Right renal cortex interstitium (tissue), 3 donors: Measurements from ENCODE around the gene MTO1. TPM values are rescaled to one million over a fixed set of nuclear protein-coding genes. Genes with fewer than 3 reads are reported as not detected.
"Not testable (repeated sequence)": the region's sequence is repeated elsewhere in the genome, so short reads cannot be mapped to it uniquely, and the experiment has no call there.

Experiments
- DNase-seq, 3 donors: peaks; one replicate each; pipeline ENCODE4 v3.0.0-alpha.2; 2013; ENCODE audit warnings: low read depth in 3 of 3, low spot score in 2 of 3
- polyA plus RNA-seq, 3 donors: library from polyadenylated mRNA; unstranded; fragments of 120-200 nt; gene quantifications; one replicate each; pipeline ENCODE4 v1.2.1, GENCODE V29; 2013; ENCODE audit not compliant: insufficient read length in 3 of 3

MTO1 gene
- polyA plus RNA-seq, 3 donors = 28.9 to 36.2 (median 31.6) TPM

DNA sequence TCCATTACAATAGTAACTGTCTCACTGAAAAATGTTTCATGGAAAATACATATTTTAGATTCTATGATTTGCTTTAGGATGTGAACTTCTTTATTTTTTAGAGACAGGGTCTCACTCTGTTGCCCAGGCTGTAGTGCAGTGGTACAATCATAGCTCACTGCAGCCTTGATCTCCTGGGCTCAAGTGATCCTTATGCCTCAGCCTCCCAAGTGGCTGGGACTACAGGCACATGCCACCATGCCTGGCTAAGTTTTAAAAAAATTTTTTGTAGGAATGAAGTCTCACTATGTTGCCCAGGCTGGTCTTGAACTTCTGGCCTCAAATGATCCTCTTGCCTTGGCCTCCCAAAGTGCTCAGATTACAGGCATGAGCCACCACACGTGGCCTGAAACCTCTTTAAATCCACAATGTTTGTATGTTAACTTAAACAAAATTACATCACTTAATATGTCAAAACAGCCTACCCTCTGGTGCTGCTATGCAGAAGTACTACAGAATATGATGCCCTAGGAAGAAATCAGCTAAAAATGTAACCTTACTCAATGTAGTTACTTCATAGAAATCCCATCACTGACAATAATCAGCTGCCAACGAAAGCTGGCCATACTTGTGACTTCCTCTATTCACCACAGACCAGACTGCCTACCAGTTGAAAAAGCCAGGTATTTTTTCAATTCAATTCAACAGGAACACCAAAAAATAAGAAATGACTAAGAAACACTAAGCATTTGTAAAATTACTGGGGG lies 41.7 kb downstream of the MTO1 start:
- no peak for DNase-seq

DNA sequence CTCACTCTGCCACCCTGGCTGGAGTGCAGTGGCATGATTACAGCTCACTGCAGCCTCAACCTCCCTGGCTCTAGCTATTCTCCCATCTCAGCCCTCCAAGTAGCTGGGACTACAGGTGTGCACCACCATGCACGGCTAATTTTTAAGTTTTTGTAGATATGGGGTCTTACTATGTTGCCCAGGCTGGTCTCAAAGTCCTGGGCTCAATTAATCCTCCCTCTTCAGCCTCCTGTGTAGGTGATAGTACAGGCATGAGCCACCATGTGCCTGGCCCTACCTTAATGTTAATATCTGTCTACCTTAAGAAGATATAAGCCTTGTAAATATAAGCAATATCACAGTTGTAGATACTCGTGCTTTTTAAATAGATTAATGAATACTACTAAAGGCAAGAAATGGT lies 42.6 kb downstream of the MTO1 start:
- DNase-seq = no peak

DNA sequence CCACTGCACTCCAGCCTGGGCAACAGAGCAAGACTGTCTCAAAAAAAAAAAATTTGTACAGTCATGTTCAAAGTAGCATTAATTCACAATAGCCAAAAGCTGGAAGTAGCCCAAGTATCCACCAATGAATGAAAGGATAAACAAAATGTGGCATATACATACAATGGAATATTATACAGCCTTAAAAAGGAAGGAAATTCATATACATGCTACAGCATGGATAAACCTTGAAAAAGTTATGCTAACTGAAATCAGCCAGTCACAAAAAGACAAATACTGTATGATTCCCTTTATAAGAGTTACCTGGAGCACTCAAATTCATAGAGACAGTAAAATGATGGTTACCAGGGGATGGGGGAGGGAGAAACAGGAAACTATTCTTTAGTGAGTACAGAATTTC lies 43.6 kb downstream of the MTO1 start:
- DNase-seq = no peak

DNA sequence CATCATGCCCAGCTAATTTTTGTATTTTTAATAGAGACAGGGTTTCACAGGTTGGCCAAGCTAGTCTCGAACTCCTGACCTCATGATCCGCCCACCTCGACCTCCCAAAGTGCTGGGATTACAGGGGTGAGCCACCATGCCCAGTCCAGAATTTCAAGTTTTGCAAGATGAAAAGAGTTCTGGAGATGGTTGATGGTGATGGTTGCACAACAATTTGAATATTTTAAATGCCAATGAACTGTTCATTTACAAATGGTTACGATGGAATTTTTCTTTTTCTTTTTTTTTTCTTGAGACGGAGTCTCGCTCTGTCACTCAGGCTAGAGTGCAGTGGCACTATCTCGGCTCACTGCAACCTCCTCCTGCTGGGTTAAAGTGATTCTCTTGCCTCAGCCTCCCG lies 44.2 kb downstream of the MTO1 start:
- not testable (repeated sequence) for DNase-seq

DNA sequence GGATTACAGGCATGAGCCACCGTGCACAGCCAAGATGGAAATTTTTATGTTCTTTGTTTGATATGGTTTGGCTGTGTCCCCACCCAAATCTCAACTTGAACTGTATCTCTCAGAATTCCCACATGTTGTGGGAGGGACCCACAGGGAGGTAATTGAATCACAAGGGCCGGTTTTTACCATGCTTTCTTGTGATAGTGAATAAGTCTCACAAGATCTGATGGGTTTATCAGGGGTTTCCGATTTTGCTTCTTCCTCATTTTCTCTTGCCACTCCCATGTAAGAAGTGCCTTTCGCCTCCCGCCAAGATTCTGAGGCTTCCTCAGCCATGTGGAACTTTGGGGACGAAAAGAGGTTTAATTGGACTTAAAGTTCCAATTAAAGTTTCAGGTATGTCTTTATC lies 44.7 kb downstream of the MTO1 start:
- no peak for DNase-seq

DNA sequence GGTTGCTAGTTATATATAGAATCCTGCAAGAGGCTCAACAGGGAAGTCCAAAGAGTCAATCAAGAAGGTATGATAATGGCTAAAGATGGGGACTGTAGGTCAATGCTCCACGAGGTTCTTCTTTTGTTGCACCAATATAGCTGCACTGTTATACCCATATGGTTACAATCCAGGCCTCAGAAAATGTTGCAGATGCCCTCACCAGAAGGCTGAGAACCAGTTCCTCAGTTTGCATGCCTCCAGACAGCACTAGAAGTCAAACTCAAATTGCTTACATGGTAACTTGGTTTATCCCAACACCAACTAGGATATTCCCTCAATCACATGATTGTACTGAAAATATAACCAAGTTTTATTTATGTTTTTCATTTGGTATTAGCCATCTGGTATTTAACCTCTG lies 47.2 kb downstream of the MTO1 start:
- DNase-seq = no peak

DNA sequence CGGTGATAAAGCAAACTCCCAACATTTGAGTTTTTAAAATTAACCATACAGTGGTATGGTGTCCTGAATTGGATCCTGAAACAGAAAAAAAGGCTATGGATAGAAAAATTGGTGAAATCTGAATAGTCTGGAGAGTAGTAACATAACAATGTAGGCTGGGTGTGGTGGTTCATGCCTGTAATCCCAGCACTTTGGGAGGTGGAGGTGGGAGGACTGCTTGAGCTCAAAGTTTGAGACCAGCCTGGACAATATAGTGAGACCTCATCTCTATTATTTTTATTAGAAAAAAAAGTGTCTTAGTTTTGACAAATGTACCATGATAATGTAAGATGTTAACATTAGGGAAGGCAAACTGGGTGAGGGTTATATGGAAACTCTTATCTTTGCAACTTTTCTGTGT lies 48.3 kb downstream of the MTO1 start:
- no peak for DNase-seq

DNA sequence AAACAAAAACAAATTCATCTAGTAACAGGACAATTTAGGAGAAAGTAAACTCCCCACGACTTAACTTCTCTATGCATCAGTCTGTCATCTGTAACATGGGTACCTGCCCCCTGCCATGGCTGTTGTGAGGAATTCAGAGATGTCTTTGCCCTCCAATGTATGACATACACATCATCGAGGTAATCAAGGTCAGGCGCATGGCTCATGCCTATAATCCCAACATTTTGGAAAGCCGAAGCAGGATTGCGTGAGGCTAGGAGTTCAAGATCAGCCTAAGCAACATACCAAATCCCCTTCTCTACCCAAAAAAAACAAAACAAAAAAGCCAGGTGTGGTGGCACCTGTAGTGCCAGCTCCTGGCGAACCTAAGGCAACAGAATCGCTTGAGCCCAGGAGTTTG lies 50.3 kb downstream of the MTO1 start:
- no peak for DNase-seq

DNA sequence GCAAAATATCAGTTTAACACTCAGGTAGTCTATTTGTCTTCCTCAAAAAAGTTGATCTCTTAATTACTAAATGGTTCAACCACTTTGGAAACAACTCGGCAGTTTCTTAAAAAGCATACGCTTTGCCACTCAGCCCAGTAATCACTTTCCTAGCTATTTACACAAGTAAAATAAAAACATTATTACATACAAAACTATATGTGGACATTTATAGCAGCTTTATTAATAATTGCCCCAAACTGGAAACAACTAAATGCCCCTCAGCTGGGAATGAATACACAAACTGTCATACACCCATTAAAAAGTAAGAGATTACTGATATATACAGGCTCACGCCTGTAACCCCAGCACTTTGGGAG lies 51.9 kb downstream of the MTO1 start:
- no peak for DNase-seq

DNA sequence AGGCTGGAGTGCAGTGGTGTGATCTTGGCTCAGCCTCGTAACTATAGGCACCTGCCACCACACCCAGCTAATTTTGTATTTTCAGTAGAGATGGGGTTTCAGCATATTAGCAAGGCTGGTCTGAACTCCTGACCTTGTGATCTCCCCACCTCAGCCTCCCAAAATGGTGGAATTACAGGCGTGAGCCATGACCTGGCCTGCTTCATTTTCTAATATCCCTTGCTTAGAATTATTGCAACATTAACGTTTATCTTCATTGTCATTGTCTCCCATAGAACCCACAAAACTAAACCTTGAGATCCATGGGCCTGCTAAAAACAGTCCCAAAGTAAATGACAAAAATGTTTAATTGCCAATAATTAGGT lies 53.2 kb downstream of the MTO1 start:
- DNase-seq = no peak

DNA sequence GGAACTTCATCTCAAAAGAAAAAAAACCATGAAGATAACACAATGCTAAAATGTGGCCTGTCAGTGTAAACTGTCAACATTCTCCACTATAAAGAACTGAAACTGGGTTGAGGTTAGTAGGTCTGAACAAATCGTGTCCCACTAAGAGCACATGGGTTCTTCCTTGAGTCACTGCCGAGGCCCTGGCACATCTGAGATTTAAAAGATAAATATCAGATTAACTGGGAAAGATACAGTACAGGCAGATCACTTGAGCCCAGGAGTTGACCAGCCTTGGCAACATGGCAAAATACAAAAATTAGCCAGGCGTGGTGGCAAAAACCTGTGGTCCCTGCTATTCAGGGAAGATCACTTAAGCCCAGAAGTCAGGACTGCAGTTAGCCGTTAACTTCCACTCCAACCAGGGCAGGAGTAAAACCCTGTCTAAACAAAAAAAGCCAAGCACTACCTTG lies 53.7 kb downstream of the MTO1 start:
- DNase-seq = no peak

DNA sequence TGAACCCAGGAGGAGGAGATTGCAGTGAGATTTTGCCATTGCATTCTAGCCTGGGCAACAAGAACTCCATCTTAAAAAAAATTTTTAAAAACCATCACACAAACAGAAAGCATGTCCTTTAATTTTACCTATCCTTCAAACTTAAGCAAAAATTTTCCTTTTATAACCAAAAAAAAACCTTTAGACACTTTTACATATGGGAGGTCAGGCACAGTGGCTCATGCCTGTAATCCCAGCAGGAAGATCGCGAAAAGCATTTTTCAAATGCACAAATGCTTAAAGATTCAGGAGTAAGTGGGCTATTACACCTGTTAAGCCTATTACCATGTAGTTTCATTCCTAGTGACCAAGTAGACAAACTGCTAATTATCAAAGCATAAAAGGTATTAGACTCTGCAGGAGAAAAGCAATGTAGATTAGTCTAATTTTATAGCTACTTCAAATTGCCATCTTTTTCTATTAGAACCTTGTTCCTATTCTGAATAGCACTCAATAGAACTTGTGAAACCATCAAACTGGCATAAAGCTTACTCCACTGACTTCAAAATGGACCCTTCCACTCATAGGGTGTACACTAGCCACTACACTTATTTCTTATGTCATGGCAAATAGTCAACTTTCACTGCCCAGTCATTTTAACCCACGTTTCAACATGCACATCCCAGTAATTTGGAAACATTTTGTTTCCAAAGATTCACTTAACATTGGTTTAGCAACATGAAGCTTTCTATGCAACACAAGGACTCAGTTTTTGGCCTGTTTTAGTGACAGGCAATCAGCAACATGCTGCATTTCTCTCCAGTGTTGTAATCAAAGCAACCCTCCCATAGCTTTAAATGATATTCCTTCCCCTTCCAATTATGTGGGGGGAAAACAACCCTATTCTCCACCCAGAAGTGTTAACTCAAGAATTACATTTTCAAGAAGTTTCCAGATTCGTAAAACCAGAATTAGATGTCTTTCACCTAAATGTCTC lies 55.3 kb downstream of the MTO1 start:
- no peak for DNase-seq

DNA sequence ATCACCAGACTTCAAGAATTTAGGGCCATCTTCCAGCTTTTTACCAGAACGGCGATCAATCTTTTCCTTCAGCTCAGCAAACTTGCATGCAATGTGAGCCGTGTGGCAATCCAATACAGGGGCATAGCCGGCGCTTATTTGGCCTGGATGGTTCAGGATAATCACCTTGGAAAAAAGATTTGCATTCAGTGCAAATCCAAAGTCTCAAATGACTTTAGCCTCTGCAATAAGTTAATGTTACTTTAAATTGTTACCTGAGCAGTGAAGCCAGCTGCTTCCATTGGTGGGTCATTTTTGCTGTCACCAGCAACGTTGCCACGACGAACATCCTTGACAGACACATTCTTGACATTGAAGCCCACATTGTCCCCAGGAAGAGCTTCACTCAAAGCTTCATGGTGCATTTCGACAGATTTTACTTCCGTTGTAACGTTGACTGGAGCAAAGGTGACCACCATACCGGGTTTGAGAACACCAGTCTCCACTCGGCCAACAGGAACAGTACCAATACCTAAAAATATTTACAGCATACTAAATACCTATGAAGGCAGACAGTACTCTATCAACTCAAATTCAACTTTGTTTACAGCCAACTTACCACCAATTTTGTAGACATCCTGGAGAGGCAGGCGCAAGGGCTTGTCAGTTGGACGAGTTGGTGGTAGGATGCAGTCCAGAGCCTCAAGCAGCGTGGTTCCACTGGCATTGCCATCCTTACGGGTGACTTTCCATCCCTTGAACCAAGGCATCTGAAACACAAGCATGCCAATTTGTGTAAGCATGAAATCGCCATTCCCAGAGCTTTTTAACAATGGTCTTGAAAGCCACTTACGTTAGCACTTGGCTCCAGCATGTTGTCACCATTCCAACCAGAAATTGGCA lies 56.8 kb downstream of the MTO1 start:
- DNase-seq = not testable (repeated sequence)

DNA sequence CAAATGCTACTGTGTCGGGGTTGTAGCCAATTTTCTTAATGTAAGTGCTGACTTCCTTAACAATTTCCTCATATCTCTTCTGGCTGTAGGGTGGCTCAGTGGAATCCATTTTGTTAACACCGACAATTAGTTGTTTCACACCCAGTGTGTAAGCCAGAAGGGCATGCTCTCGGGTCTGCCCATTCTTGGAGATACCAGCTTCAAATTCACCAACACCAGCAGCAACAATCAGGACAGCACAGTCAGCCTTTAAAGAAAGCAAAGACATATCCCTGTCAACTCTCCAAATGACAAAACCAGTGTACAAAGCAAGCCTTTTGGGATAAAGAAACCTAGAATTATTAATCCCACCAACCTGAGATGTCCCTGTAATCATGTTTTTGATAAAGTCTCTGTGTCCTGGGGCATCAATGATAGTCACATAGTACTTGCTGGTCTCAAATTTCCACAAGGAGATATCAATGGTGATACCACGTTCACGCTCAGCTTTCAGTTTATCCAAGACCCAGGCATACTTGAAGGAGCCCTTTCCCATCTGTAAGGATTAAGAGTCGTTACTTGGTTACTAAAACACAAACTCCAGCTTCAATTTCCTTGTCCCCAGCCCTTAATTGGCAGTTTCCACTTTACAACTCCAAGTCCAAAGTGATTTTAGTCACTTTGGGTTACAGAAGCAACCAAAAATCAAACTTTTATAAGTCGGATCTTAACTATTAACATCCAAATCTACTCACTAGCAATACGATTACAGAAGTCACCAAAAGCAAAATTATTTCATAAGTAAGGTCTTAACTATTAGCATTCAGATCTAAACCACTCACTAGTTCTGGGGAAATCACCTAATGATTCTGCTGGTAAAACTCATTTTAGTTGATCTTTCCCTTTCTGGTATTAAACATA lies 57.7 kb downstream of the MTO1 start:
- DNase-seq = not testable (repeated sequence)

DNA sequence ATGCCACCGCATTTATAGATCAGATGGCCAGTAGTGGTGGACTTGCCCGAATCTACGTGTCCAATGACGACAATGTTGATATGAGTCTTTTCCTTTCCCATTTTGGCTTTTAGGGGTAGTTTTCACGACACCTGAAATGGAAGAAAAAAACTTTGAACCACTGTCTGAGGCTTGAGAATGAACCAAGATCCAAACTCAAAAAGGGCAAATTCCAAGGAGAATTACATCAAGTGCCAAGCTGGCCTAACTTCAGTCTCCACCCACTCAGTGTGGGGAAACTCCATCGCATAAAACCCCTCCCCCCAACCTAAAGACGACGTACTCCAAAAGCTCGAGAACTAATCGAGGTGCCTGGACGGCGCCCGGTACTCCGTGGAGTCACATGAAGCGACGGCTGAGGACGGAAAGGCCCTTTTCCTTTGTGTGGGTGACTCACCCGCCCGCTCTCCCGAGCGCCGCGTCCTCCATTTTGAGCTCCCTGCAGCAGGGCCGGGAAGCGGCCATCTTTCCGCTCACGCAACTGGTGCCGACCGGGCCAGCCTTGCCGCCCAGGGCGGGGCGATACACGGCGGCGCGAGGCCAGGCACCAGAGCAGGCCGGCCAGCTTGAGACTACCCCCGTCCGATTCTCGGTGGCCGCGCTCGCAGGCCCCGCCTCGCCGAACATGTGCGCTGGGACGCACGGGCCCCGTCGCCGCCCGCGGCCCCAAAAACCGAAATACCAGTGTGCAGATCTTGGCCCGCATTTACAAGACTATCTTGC lies 58.6 kb downstream of the MTO1 start:
- no peak for DNase-seq

DNA sequence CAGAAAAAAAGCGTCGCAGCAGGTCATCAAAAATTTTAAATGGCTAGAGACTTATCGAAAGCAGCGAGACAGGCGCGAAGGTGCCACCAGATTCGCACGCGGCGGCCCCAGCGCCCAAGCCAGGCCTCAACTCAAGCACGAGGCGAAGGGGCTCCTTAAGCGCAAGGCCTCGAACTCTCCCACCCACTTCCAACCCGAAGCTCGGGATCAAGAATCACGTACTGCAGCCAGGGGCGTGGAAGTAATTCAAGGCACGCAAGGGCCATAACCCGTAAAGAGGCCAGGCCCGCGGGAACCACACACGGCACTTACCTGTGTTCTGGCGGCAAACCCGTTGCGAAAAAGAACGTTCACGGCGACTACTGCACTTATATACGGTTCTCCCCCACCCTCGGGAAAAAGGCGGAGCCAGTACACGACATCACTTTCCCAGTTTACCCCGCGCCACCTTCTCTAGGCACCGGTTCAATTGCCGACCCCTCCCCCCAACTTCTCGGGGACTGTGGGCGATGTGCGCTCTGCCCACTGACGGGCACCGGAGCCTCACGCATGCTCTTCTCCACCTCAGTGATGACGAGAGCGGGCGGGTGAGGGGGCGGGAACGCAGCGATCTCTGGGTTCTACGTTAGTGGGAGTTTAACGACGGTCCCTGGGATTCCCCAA lies 59.3 kb downstream of the MTO1 start, which contains the start of gene EEF1A1:
Gene EEF1A1, minus strand, starts transcription at position 345 of the 663 bp plus-strand sequence. CDS start 1,006 bp downstream, outside the sequence.
- peak; percentile 98 to 99 (median 99) for DNase-seq

DNA sequence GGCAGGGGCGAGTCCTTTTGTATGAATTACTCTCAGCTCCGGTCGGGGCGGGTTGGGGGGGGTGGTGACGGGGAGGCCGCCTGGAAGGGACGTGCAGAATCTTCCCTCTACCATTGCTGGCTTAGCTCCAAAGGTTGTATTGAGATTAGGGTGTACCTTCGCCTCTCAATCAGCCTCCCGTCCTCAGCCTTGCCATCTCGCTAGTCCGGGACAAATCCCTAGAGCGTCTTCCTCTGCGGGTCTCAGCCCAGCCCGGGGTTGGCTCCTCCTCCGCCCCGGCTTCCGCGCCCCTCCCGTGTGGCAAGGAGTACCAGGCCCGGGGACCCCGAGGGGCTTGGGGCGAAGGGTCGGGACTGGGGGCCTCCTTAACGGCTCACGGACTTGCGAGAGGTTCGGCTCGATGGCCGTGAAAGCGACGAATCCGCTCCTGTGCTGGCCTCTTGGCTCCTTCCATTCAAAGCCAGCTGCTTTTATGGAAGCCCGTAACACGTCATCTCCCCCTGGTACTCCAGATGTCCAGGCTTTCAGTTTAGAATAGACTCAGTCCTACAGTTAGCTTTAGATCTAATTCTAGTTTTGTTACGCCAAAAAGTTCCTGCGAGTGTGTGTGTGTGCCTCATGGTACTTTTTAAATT lies 59.9 kb downstream of the MTO1 start:
- peak in 2 of 3 donors; percentile 76 to 80 for DNase-seq
